Measurements from ENCODE around the gene TUBGCP2. TPM values are rescaled to one million over a fixed set of nuclear protein-coding genes. Genes with fewer than 3 reads are reported as not detected.

The TUBGCP2 gene
- total RNA-seq, 1 experiment from 2014 or later, result 52.4 TPM

DNA sequence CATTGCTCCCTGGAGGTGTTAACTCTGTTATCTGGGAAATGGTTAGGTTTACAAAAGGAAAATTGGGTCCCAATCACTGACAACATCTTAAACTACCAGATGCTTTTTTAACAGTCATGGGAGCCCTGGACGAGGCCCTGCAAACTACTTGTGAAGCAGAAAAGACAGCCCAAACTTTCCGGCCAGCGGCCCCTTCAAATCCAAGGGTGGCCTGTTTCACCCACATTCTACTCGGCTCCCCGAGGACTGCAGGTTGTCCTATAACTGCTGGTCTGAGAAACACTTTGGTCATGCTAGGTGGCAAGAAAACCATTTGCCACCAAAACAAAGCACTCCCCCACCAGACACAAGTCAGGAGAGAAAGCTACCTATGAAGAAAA is 2.6 kb downstream of the TUBGCP2 start:
- no peak overlapping the region for H2AK5ac ChIP-seq (ENCODE audit: insufficient read length, low read length)
- H3K79me2 ChIP-seq (ENCODE audit: insufficient read depth, low read length), result peaks cover 9% of the 10 kb centered on the region; the same call in 1 of the 2 replicates
- H3K27me3 Mint-ChIP-seq (ENCODE audit: low read depth), result no peaks in the 10 kb centered on the region
- H2BK5ac ChIP-seq (ENCODE audit: insufficient read length, low read length), result no peak overlapping the region
- H2BK12ac ChIP-seq (ENCODE audit: insufficient read length, low read depth, low read length), result no peak overlapping the region
- no peak overlapping the region for H2AFZ ChIP-seq (ENCODE audit: low read length)
- TF ChIP-seq CTCF (conservative IDR thresholded peaks at IDR 0.05), result no peak
- no peak overlapping the region for H3K27ac Mint-ChIP-seq
- H3K14ac ChIP-seq (ENCODE audit: insufficient read depth, low read length), result no peak overlapping the region
- no peak overlapping the region for H3K27ac ChIP-seq (ENCODE audit: insufficient read length, low read depth, low read length)
- H3K9me3 ChIP-seq (ENCODE audit: control insufficient read depth, low read depth, low read length), result no peaks in the 10 kb centered on the region
- H3K4me3 Mint-ChIP-seq, result no peak overlapping the region
- no peak overlapping the region for H2BK15ac ChIP-seq (ENCODE audit: low read depth, low read length)
- H3K4me1 ChIP-seq (ENCODE audit: insufficient read depth, low read length), result no peaks in the 10 kb centered on the region
- no peaks in the 10 kb centered on the region; a peak in 4 of 5 replicates for H3K9me3 Mint-ChIP-seq
- H3K4ac ChIP-seq (ENCODE audit: low read depth, low read length), result no peak overlapping the region
- no peak for DNase-seq
- peaks cover 6 to 23% (median 15%) of the 10 kb centered on the region in 3 experiments for H3K36me3 Mint-ChIP-seq (ENCODE audit: insufficient read depth in 1 of 3, low read depth in 3 of 3)
- H3K18ac ChIP-seq (ENCODE audit: insufficient read length, low read depth, low read length), result no peak overlapping the region
- H3K4me2 ChIP-seq (ENCODE audit: insufficient read depth, insufficient read length, low read length), result no peak overlapping the region
- H2BK120ac ChIP-seq (ENCODE audit: low read depth, low read length, poor library complexity, severe bottlenecking), result no peak overlapping the region
- no peak overlapping the region for H3T11ph ChIP-seq (ENCODE audit: low read length)
- WGBS (ENCODE audit: extremely low coverage, insufficient read length, low lambda C conversion rate), result no CpG with 5 or more reads among the region's 5 CpGs
- peaks cover 14% of the 10 kb centered on the region for H3K79me1 ChIP-seq (ENCODE audit: insufficient read depth, low read depth, low read length, poor library complexity, severe bottlenecking)
- no peak overlapping the region for H3K23ac ChIP-seq (ENCODE audit: insufficient read length, low read depth, low read length)
- peaks cover 11 to 14% of the 10 kb centered on the region in 2 experiments for H3K4me1 Mint-ChIP-seq
- H4K5ac ChIP-seq (ENCODE audit: insufficient read length, low read depth, low read length), result no peak overlapping the region
- H2BK20ac ChIP-seq (ENCODE audit: low read depth, low read length, poor library complexity, severe bottlenecking), result no peak overlapping the region
- H4K8ac ChIP-seq (replicated peaks; ENCODE audit: insufficient read length, low read depth, low read length), result no peak overlapping the region
- no peaks in the 10 kb centered on the region for H4K20me1 ChIP-seq (ENCODE audit: control insufficient read depth, insufficient read depth, insufficient read length)
- no peak overlapping the region for H3K9ac ChIP-seq (ENCODE audit: extremely low read depth, insufficient read length, low read length)
- H3K27me3 ChIP-seq (ENCODE audit: insufficient read depth, low read length), result no peaks in the 10 kb centered on the region
- no peak overlapping the region for H4K91ac ChIP-seq (ENCODE audit: insufficient read length, low read depth, low read length)
- peaks cover 9% of the 10 kb centered on the region for H3K23me2 ChIP-seq (ENCODE audit: insufficient read length, low read depth, low read length, poor library complexity, severe bottlenecking)
- H3K56ac ChIP-seq (ENCODE audit: insufficient read length, low read depth, low read length), result no peak overlapping the region

Measured in H9 (cell line).